Activated naive CD4-positive, alpha-beta T cell treated with anti-CD3 and anti-CD28 coated beads, Interleukin-2, amount 10 ng/mL, durations not matched to agents 7 days and 5 days (primary cell): Measurements from ENCODE around the gene CACNA2D3.

ENCODE experiments used
- CTCF ChIA-PET: fragments of 350-600 bp; sonication (Branson Sonifier 250); formaldehyde crosslinking; loops from one replicate; lab custom pipeline; 2021; ENCODE audit warnings: antibody characterized with exemption; lab: Charles Lee
- DNase-seq: peaks from one replicate; pipeline ENCODE4 v3.0.0-alpha.2; 2020
- H3K27ac Mint-ChIP-seq: one replicate; pipeline ENCODE4 v1.8.0; 2021; ENCODE audit warnings: mild to moderate bottlenecking, moderate library complexity, mixed read lengths
- H3K27me3 Mint-ChIP-seq: one replicate; pipeline ENCODE4 v1.8.0; 2021; ENCODE audit warnings: mild to moderate bottlenecking, mixed read lengths
- H3K36me3 Mint-ChIP-seq: one replicate; pipeline ENCODE4 v1.8.0; 2021; ENCODE audit warnings: mixed read lengths
- H3K4me1 Mint-ChIP-seq: one replicate; pipeline ENCODE4 v1.8.0; 2021; ENCODE audit warnings: mixed read lengths
- H3K4me3 Mint-ChIP-seq: one replicate; pipeline ENCODE4 v1.8.0; 2021; ENCODE audit warnings: mild to moderate bottlenecking, moderate library complexity, mixed read lengths
- H3K9me3 Mint-ChIP-seq: one replicate; pipeline ENCODE4 v1.8.0; 2021; ENCODE audit warnings: mixed read lengths

CACNA2D3 gene

DNA sequence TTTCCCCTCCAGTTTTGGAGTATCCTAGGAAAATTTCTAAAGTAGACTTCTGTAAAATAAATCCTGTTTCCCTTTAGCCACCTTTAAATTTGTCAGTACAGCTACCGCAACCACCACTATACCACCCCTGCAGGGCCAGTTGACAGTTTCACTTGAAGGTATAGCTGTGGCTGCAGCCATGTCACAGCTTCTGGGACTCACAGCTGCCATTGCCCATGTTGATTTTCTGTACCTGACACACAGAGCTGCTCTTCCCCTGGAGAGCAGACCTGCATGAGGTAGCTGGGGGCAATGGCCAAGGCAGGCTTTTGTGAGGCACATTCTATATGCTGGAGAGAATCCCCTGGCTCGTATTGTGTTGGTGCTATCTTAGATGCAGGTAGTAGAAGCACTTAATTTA, 460.1 kb downstream of the CACNA2D3 start:
- Mint-ChIP-seq H3K36me3 (no peaks in the 10 kb centered on the region), H3K27me3 (no peaks in the 10 kb centered on the region), H3K27ac (no peak overlapping the region), H3K4me3 (no peak overlapping the region), H3K9me3 (peaks cover 1% of the 10 kb centered on the region), H3K4me1 (no peaks in the 10 kb centered on the region)
- CTCF ChIA-PET, result no interaction called here
- DNase-seq, result no peak

DNA sequence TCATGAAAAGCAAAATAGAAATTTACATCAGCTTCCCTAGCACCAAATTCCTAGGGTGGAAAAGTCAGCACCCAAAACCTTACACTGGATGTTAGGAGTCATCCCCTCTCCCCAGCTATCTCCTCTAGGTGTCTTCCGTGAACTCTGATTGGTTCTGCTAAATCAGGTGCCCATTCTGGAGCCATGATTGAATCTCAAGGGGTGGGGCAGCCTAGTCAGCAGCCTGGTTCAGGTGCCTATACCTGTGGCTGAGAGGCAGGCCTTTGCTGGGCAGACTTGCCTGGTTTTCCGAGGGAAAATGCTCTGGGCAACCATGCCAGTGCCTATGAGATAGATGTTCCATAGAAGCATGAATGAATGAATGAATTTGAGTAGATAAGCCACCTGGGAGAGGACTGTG, 468.8 kb downstream of the CACNA2D3 start:
- CTCF ChIA-PET, result no interaction called here
- no peaks in the 10 kb centered on the region for H3K27me3 Mint-ChIP-seq
- no peak for DNase-seq
- no peaks in the 10 kb centered on the region for H3K36me3 Mint-ChIP-seq
- no peaks in the 10 kb centered on the region for H3K4me1 Mint-ChIP-seq
- no peaks in the 10 kb centered on the region for H3K9me3 Mint-ChIP-seq
- no peak overlapping the region for H3K27ac Mint-ChIP-seq
- H3K4me3 Mint-ChIP-seq, result no peak overlapping the region

DNA sequence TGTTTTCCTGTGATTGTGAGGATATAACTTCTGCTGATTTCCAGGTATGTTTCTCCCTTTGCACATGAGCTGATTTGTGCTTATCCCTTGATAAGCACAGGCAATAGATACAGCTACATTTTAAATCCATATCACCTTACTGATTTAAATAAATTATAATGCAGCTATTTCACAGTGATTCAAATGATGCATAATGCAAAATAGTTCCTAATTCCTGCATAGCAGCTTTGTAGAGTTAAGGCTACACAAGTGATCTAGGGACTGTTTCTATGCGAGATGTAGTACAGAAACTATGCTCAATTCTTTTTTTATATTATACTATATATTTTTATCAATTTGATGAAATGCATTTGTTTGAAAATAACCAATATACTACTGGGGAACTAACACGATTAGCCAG, 471.3 kb downstream of the CACNA2D3 start:
- H3K27ac Mint-ChIP-seq, result no peak overlapping the region
- no peaks in the 10 kb centered on the region for H3K36me3 Mint-ChIP-seq
- no peak for DNase-seq
- no peak overlapping the region for H3K4me3 Mint-ChIP-seq
- no peaks in the 10 kb centered on the region for H3K4me1 Mint-ChIP-seq
- H3K9me3 Mint-ChIP-seq, result no peaks in the 10 kb centered on the region
- H3K27me3 Mint-ChIP-seq, result no peaks in the 10 kb centered on the region
- CTCF ChIA-PET, result no interaction called here

DNA sequence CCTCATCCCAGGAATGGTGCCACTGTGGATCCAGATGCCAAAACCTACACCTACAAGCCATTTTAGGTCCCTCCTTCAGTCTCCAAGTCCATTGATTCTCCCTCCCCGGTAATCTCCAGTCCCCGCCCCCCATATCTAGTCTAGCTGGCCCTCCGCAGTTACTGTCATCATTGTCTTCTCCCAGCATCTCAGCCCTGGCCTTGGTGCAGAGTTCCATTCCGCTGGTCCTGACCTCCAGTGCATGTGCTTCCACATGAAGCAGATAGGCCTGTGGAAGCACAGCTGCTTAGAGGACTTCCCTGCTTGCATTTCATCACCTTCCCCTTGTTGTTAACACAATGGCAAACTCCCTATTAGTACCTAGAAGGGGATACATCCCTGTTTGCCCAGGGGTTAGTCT, 473.7 kb downstream of the CACNA2D3 start:
- Mint-ChIP-seq H3K27me3 (no peaks in the 10 kb centered on the region), H3K36me3 (no peaks in the 10 kb centered on the region), H3K4me1 (no peaks in the 10 kb centered on the region), H3K9me3 (no peaks in the 10 kb centered on the region), H3K4me3 (no peak overlapping the region), H3K27ac (no peak overlapping the region)
- no peak for DNase-seq
- CTCF ChIA-PET, result no interaction called here

DNA sequence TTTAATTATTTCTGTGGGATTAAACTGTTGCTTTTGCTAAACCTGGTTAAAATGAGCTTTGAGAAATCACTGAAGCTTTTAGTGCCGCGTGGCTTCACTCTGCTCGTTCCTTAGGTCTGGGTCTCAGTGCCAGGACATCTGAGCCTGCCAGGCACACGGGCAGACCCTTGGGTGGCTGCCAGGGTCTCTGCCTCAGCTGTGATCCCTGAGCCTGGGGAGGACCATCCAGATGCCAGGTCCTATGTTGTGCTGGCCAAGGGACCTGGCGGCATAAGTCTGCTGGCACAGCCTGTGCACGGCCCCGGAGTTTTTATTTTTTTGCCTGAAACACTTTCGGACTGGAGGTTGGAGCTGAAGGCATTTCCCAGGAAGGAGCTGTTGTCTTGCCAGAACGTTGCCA, 477.4 kb downstream of the CACNA2D3 start:
- Mint-ChIP-seq H3K27me3 (no peaks in the 10 kb centered on the region), H3K27ac (no peak overlapping the region), H3K4me1 (no peaks in the 10 kb centered on the region), H3K36me3 (no peaks in the 10 kb centered on the region), H3K4me3 (no peak overlapping the region), H3K9me3 (no peaks in the 10 kb centered on the region)
- CTCF ChIA-PET, result no interaction called here
- DNase-seq, result no peak

DNA sequence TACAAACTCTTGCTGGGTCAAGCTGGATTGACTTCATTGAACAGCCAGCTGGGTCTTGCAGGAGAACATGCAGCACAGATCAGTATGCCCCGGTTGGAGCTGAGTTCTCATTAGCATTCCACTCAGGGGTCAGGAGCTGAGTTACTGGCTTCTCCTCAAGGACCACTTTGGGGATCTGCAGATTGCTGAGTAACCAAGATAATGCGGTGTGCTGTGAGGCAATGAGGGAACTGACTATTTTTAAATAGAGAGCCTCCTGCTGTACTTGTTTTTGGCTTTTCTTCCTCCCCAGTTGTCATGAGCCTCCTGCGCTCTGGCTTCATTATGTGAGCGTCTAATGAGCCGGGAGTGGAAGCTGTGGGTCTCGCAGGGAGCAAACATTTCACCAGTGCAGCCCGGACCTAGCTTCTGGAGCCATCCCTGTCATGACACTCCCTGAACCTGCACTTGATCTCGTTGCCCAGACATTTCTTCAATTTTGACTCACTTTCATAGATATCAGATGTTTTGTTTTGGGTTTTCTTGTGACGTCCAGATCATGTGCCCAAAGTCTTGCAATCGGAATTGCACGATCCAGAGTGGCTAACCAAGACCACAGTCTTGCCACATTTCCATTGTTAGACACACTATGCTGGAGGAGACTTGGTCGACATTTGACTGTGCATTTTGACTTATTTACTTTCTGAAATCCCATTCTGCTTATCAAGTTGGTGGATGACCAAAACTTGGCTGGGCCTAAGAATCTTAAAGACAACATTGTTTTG, 478.3 kb downstream of the CACNA2D3 start:
- no peaks in the 10 kb centered on the region for H3K27me3 Mint-ChIP-seq
- CTCF ChIA-PET, result no interaction called here
- no peaks in the 10 kb centered on the region for H3K4me1 Mint-ChIP-seq
- no peak for DNase-seq
- H3K4me3 Mint-ChIP-seq, result no peak overlapping the region
- H3K9me3 Mint-ChIP-seq, result no peaks in the 10 kb centered on the region
- no peak overlapping the region for H3K27ac Mint-ChIP-seq
- H3K36me3 Mint-ChIP-seq, result no peaks in the 10 kb centered on the region

DNA sequence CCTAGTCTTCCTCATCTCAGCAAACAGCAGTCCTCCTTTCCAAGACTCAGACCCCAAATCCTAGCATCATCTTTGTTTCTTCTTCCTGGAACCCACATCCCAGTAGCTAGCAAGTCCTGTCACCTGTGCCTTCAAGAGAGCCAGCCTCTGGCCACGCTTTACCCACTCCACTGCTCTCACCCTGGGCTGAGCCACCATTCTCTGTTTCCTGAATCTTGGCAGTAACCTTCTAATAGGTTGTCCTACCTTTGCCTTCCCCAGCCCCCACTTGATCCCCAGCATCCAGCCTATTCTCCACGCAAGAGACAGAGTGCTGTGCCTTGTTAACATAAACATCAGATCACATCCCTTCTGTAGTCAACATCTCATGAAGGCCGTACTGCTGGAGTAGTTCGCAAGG, 482.1 kb downstream of the CACNA2D3 start:
- Mint-ChIP-seq H3K27me3 (no peaks in the 10 kb centered on the region), H3K27ac (no peak overlapping the region), H3K9me3 (peaks cover 5% of the 10 kb centered on the region), H3K4me3 (no peak overlapping the region), H3K36me3 (no peaks in the 10 kb centered on the region), H3K4me1 (no peaks in the 10 kb centered on the region)
- DNase-seq, result no peak
- CTCF ChIA-PET, result no interaction called here

DNA sequence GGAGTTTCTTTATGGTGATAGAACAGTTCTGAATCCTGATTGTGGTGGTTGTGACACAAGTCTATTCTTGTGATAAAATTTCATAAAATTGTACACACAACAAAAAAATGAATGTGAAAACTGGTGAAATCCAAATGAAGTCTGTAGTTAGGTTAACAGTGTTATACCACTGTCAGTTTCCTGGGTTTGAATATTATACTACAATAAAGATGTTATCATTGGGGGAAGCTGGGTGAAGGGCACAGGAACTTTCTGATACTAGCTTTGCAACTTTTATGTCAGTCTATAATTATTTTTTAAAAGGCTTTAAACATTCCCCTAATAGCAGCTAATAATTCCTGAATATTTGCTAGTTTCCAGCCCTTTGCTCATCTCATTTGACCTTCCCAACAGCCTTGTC, 485.7 kb downstream of the CACNA2D3 start:
- no peak for DNase-seq
- Mint-ChIP-seq H3K36me3 (no peaks in the 10 kb centered on the region), H3K4me1 (no peaks in the 10 kb centered on the region), H3K9me3 (peaks cover 5% of the 10 kb centered on the region), H3K4me3 (no peak overlapping the region), H3K27me3 (no peaks in the 10 kb centered on the region), H3K27ac (no peak overlapping the region)
- CTCF ChIA-PET, result no interaction called here

DNA sequence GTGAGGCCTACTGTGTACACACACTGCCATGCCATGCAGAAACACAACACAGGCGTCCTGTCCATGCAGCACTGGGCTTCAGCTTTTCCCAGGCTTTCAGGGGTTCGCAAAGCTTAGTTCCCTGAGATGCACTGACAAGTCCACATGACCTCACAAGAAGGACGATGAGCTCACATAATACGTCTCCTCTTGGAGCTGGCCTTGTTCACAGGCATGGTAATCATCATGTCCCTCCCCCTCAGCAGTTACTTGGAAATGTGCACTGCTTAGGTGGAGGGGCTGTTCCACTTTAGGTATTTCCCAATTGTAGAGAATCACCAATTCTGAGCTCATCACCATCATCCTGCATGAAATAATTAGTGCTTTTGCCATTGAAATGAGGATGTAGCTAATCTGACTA, 496.7 kb downstream of the CACNA2D3 start:
- H3K27ac Mint-ChIP-seq, result no peak overlapping the region
- no peaks in the 10 kb centered on the region for H3K36me3 Mint-ChIP-seq
- H3K4me1 Mint-ChIP-seq, result no peaks in the 10 kb centered on the region
- no peak overlapping the region for H3K4me3 Mint-ChIP-seq
- peaks cover 5% of the 10 kb centered on the region for H3K9me3 Mint-ChIP-seq
- no peak for DNase-seq
- H3K27me3 Mint-ChIP-seq, result no peaks in the 10 kb centered on the region
- CTCF ChIA-PET, result no interaction called here

DNA sequence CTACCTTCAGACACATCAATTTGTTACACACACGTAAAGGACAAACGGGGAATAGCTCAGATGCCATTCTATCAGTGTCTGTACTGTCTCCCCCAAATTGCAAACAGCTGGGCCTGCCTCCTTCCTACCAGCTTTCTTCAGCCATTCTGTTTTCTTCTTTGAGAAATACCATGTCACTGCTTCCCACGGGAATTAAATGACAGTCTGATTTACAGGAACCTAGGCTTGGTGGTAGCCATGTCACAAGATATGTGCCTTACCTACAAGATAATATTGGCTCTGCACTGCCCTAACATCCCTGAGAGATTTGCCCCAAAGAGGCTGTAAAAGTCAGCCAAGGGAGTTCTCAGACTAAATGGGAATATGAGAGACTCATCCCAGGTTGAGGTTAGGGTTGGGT, 497.2 kb downstream of the CACNA2D3 start:
- no peak overlapping the region for H3K27ac Mint-ChIP-seq
- no peak for DNase-seq
- no peak overlapping the region for H3K4me3 Mint-ChIP-seq
- H3K4me1 Mint-ChIP-seq, result no peaks in the 10 kb centered on the region
- no peaks in the 10 kb centered on the region for H3K36me3 Mint-ChIP-seq
- H3K9me3 Mint-ChIP-seq, result peaks cover 5% of the 10 kb centered on the region
- CTCF ChIA-PET, result no interaction called here
- H3K27me3 Mint-ChIP-seq, result no peaks in the 10 kb centered on the region

DNA sequence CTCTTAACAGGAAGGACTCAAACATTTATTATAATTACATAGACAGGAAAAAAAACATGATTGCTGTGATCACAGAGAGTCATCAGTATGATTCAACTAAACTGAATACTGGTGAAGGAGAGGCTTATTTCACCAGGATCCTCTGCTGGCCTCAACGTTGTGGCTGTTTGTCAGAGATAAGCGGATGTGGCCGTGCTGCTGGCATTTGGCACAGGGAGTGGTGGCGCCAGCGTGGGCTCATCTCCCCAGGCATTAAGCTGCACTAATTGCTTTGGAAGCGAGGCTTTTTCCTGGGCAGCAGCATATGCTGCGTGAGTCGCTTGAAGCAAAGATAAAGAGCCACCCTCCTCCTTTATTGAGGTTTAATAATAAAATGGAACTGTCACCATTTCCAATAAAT, 498.8 kb downstream of the CACNA2D3 start:
- H3K4me1 Mint-ChIP-seq, result no peaks in the 10 kb centered on the region

DNA sequence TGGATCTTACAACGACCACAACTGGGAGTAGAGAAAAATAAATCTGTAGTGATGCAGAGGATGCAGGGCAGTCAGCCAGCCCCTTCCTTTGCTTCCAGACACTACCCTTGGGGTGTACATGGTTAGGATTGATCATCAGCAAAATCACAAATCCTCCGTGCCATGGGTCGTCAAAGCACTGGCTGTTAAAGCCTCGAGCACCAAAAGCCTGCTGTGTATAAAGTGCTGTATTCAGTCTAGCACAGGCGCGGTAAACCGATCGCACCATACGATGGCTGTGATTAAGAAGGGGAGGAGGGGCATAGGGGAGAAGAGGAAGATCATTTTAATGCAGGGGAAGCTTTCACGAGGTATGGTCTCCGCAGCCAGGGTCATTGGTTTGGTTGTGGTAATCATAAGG, 500.3 kb downstream of the CACNA2D3 start:
- H3K27ac Mint-ChIP-seq, result no peak overlapping the region
- peaks cover 15% of the 10 kb centered on the region for H3K9me3 Mint-ChIP-seq
- H3K4me1 Mint-ChIP-seq, result no peaks in the 10 kb centered on the region
- CTCF ChIA-PET, result no interaction called here
- no peaks in the 10 kb centered on the region for H3K36me3 Mint-ChIP-seq
- no peak for DNase-seq
- H3K4me3 Mint-ChIP-seq, result no peak overlapping the region
- no peaks in the 10 kb centered on the region for H3K27me3 Mint-ChIP-seq

More for the DNA sequence above, 498.8 kb downstream of the CACNA2D3 start:
- DNase-seq, result no peak
- Mint-ChIP-seq H3K27me3 (no peaks in the 10 kb centered on the region), H3K36me3 (no peaks in the 10 kb centered on the region), H3K4me3 (no peak overlapping the region), H3K27ac (no peak overlapping the region), H3K9me3 (peaks cover 7% of the 10 kb centered on the region)
- CTCF ChIA-PET, result no interaction called here

DNA sequence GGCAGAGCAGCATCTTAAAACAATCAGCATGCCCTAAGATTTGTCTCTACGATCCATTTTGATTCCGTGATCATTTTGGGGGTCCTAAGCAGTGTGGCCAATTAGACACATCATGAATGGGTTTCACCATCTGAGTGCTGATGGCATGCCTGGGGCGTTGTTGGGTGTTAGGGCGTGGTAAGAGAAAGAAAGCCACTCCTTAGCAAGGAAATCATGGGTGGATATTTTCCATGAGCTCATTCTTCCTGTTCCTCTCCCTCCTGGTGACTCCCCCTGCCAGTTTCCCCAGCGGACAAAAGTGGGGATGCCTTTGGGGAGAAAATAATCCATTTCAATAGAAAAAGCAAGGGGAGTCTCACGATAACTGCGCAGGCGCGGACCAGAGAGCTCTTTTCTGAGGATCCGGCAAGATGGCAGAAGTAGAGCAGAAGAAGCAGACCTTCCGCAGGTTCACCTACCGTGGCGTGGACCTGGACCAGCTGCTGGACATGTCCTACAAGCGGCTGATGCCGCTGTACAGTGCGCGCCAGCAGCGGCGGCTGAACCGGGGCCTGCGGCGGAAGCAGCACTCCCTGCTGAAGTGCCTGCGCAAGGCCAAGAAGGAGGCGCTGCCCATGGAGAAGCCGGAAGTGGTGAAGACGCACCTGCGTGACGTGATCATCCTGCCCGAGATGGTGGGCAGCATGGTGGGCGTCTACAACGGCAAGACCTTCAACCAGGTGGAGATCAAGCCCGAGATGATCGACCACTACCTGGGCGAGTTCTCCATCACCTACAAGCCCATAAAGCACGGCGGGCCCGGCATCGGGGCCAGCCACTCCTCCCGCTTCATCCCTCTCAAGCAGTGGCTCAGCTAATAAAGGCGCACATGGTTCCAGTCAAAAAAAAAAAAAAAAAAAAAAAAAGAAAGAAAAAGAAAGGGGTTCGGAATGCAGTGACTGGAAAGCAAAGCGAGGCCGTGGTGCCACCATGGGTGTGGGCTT, 503.7 kb downstream of the CACNA2D3 start:
- Mint-ChIP-seq H3K4me1 (no peaks in the 10 kb centered on the region), H3K9me3 (peaks cover 18% of the 10 kb centered on the region), H3K4me3 (no peak overlapping the region), H3K27me3 (no peaks in the 10 kb centered on the region), H3K36me3 (no peaks in the 10 kb centered on the region), H3K27ac (no peak overlapping the region)
- DNase-seq, result no peak
- CTCF ChIA-PET, result no interaction called here

DNA sequence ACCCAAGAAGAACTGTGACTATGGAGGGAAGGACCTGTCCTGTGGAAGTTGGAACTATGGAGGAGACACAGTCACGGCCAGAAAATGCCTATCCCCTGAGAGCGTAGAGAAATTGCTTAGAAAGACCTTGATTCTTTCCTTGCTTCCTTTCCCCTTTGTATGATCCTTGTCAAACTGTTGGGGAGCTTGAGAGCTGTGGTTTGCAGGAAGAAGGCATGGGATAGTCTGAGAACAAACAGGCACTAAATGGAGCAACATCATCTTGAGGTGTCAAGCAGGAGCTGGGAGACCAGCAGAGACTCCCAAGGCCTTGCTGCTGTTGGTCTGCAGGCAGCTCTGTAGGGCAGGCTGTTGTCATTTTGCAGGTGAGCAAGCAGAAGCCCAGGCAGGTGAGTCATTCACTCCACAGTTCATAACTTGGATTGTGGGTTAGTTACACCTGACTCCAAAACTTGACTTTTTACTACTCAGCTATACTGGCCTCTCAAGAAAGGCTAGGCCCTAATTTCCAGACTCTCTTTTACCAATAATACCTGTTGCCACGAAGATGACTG, 506.6 kb downstream of the CACNA2D3 start:
- Mint-ChIP-seq H3K9me3 (peaks cover 14% of the 10 kb centered on the region), H3K4me1 (no peaks in the 10 kb centered on the region), H3K27me3 (no peaks in the 10 kb centered on the region), H3K36me3 (no peaks in the 10 kb centered on the region), H3K4me3 (no peak overlapping the region), H3K27ac (no peak overlapping the region)
- CTCF ChIA-PET, result no interaction called here
- DNase-seq, result no peak
